OCI-M1 (cell line): Measurements from ENCODE around the gene NKIRAS2.

Experiments used
- DNase-seq: peaks from one replicate; lab custom pipeline; 2025; lab: John Stamatoyannopoulos, UW

The NKIRAS2 gene

DNA sequence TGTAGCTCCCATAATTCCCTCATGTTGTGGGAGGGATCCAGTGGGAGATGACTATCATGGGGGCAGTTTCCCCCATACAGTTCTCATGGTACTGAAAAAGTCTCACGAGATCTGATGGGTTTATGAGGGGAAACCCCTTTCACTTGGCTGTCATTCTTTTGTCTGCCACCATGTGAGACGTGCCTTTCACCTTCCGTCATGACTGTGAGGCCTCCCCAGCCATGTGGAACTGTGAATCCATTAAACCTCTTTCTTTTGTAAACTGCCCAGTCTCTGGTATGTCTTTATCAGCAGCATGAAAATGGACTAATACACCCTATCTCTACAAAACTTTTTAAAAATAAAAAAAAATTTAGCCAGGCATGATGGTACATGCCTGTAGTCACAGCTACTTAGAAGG is 36.7 kb downstream of the NKIRAS2 start:
- no peak for DNase-seq

DNA sequence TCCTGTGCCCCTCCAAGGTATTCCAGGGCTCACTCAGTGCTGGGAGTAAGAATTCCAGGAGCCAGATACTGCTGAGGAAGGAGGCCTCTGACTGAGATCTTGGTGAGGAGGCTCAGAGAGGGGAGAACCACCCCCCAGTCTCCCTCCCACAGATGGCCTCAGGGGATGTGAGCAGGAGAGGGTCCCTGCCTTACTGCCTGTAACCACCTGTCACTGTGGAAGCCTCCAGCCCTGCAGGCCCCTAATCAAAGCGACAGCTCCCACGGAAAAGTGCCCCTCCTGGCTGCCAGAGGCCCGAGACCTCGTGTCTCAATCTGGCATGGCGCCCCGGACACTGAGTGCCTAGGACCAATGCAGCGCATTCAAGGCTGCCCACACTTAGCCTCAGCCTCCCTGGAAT is 38.2 kb downstream of the NKIRAS2 start:
- DNase-seq = no peak

DNA sequence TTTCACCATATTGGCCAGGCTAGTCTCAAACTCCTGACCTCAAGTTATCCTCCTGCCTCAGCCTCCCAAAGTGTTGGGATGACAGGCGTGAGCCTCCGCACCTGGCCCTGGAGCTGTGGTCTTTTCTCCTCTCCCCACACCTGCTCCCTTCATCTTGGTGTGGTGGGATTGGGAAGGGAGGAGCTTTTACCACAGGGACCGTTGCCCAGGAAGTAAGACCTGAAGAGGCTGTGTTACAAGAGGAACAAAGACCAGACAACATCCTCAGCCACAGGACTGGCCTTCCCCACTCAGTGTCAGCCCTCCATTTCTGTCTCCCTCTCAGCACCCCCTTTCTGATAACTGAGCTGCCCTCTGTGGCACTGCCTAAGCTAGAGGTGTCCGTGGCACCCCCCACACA is 39.9 kb downstream of the NKIRAS2 start:
- DNase-seq = no peak

DNA sequence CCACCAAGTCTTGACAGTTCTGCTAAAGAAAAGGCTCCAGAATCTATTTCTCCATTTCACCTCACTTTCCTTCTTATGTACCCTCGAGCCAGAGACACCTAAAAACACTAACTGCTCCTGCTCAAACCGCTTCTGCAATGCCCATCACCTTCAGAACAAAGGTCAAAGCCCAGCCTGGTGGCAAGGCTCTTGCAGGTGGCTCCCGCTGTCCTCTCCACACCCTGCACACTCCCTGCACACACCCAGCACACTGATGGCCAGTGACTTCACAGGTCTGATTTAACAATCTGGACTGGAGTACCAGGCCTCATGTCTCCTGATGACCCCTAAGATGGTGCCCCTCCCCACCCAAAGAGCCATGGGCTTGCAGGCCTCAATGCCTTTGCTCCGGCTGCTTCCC is 40.3 kb downstream of the NKIRAS2 start:
- no peak for DNase-seq

DNA sequence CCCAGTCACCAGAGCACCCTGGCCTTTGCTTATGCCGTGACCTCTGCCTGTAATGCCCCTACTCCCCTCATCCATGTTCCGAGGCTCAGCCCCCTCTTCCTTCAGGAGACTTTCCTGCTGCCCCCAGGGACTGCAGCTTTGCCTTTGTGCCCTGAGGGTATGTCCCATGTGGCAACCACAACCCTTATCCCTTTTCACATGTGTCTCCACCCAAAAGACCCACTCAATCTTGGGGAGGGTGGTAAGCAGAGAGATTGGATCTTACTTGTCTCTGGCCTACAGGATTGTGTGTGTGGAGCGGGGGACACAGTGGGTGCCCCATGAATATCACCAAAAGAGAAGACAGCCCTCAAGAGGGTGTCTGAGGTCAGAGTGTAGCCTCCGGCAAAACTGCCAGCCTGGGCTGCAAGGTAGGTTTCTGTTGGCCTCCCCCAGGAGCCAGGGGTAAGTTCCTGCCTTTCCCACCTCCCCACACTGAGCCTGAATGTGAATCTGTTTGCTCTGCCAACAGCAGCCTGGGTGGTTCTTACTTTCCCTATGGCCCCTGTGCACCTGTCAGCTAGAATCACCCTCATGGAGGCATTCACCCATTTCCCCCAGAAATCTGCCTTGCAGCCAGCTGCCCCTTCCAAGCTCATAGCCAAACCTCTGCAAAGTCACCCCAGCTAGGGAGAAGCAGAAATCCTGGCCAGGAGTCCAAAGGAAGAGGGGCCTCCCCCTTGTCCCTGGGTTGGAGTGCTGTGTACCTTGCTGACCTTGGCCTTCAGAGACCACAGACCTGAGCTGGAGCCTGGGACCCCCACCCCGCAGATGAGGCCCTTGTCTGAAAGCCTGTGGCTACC is 42.0 kb downstream of the NKIRAS2 start:
- DNase-seq = peak; percentile 39

DNA sequence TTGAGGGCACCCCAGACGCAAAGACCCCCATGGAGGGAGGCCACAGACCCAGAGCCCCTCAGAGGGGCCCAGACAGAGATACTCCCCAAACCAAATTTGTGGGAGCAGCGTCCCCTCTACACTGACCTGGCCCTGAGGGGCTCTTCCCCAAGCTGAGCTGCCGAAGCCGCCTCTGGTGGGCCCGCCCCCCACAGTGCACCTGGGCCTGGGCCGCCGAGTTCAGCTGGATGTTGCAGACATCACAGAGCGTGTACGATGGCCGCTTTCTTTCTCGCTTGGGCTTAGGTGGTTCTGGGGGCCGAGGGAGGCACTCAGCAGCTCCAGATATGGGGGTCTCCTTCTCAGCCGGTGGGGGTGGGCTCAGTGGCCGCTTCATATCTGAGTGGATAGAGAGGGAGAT is 42.8 kb downstream of the NKIRAS2 start:
- no peak for DNase-seq

DNA sequence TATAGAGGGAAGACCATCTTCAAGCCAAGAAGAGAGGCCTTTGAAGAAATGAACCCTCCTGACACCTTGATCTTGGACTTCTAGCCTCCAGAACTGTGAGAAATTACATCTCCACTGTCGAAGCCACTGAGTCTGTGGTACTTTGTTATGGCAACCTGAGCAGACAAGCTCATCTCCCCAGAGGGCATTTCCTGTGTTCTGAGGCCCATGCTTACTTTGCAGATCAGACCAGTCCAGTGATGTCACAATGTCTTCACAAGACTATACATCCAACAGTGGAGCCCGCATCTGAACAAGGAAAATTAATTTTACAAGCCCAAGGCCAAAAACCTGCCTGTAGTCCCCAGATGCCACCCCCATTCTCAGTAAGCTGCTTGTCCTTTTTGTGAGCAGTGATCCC is 45.3 kb downstream of the NKIRAS2 start:
- DNase-seq = no peak

DNA sequence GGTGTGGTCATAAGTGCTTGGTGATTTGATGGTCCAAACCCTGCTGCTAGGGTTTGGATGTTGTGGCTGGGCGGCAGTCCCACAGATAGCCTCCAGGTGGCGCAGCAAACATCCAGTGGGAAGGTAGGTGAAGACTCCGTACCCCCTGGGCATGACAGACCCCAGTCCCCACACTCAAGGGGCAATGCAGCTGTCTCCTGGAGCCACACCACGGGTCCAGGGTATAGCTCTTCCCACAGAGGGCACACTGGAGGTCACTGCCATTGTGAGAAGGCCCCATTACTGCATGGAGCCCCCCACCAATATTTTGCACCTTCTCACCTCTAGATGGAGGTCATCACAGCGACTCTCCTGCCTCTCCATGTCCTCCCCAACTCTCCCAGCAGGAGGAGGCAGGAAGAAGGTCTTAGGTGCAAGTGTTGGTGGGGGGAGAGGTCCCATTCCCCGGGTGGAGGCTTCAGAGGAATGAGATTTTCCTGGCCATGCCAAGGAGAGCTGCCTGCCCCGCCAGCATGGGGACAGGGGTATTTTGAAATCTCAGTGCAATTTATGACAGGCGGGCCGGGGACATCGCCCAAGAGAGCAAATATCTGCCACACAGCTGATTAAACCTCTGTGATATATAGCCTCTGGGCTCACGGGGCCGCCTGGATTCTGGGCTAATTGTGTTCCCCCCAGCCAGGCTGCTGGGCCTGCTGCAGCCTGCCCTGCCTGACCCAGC is 47.6 kb downstream of the NKIRAS2 start:
- DNase-seq = peak; percentile 80

DNA sequence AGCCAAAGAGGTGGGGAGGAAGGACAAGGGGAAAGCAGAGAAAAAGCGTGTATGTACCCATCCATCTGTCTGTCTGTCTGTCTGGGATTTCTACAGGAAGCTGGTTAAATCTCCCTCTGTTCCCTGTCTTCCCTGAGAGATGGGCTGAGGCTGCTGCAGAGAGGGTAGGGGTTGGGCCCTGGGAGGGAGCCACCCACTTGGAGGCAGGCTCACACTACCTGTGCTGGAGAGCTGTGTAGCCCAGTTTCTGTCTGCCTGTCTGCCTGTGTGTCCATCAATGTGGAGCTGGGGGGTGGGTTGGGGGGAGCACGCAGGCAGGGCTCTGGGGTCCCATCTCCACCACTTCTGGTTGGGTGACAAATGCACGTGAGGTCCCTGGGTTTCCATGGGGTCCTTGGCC is 49.1 kb downstream of the NKIRAS2 start:
- no peak for DNase-seq

DNA sequence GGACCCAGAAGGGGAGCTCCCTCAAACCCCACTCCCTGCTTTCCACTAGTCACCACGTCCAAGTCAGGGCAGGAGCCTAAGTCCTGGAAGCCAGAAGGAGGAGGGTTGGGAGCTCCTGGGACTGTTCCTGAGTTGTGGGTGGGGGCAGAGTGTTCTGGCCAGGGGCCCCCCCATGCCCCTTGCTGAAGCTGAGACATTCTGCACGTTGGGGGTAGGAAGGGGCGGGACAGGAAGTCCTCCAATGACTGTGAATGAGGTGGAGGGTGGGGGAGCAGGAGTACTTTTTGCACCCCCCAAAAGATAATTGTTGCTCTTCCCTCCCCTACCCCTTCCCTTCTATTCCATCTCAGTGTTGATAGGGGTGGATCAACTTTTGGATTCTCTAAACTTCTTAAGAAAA is 51.9 kb downstream of the NKIRAS2 start:
- no peak for DNase-seq

DNA sequence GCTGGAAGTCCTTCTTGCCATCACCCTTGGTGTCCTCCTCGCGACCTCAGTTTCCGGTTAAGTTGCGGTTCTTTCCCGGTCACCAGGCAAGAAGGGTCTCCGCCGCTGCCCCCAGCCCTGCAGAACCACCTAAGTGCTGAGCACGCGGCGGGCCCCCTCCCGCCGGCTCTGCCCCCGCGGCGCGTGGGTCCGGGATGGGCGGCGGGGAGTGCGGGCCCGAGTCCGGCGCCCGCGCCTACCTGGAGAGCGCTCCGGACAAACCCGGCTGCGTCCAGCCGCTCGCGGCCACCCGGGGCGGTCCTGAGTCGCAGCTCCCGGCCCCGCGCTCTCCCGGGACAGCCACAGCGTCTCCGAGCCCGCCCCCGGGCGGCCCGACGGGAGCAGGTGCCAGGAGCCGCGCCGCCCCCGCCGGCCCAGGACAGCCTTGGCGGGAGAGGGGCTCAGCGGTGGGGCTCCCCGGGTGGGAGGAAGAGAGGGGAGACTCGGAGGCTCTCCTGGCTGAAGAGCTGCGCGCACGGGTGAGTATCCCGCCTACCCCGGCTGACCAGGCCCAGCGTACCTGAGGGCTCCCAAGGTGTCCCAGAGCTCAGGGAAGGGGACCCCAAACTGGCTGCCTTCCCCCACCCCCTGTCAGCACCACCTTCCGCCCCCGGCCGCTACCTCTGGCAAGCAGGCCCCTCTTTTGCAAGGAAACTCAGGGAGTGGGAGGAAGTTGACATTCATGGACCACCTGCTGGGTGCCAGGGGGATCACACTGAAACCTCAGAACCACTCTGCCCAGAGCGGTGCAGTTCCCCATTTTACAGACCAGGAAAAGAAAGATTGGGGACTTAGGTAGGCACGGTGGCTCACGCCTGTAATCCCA is 52.7 kb downstream of the NKIRAS2 start:
- DNase-seq = no peak
